ENCODE measurements around the gene C8B. TPM values are rescaled to one million over a fixed set of nuclear protein-coding genes. Genes with fewer than 3 reads are reported as not detected.

C8B gene
- total and polyA plus RNA-seq, 2 experiments from 2014 or later, result not detected

- Mint-ChIP-seq H3K9me3 (no peaks in the 10 kb centered on the region), H3K4me1 (no peaks in the 10 kb centered on the region), H3K27me3 (ENCODE audit: insufficient read depth, low read depth, poor library complexity) (no peaks in the 10 kb centered on the region), H3K27ac (no peak overlapping the region), H3K4me3 (no peak overlapping the region), H3K36me3 (ENCODE audit: low read depth) (no peaks in the 10 kb centered on the region)
- DNase-seq (ENCODE audit: low spot score) (no peak), ATAC-seq (no peak)
- Histone ChIP-seq H3K4me3 (no peak overlapping the region), H3K27me3 (ENCODE audit: insufficient read depth) (no peaks in the 10 kb centered on the region), H3K79me2 (replicated peaks; ENCODE audit: insufficient read depth) (no peaks in the 10 kb centered on the region), H3K27ac (ENCODE audit: low read depth) (no peak overlapping the region), H3K9me2 (ENCODE audit: insufficient read depth) (no peaks in the 10 kb centered on the region), H3F3A (replicated peaks; ENCODE audit: low read depth) (no peaks in the 10 kb centered on the region), H3K4me1 (ENCODE audit: insufficient read depth) (no peaks in the 10 kb centered on the region), H4K20me1 (replicated peaks; ENCODE audit: insufficient read depth) (no peaks in the 10 kb centered on the region), H3K36me3 (ENCODE audit: insufficient read depth) (no peaks in the 10 kb centered on the region), H2AFZ (no peak overlapping the region), H3K4me2 (no peak overlapping the region)
- TF ChIP-seq ZNF114 (CRISPR knock-in tag; IDR thresholded peaks at IDR 0.05) (no peak), CREB1 (CRISPR knock-in tag; IDR thresholded peaks at IDR 0.05; ENCODE audit: low read depth) (no peak)
Observed at GRCh38 chr1:56970280-56970679, 4.5 kb upstream of the C8B start.

GRCh38 chr1:56968878-56969495 is 3.2 kb upstream of the C8B start:
- no peak for ATAC-seq
- no peak for DNase-seq (ENCODE audit: low spot score)
- no peak overlapping the region for H3K27ac Mint-ChIP-seq
- no peaks in the 10 kb centered on the region for H4K20me1 ChIP-seq (replicated peaks; ENCODE audit: insufficient read depth)
- H3F3A ChIP-seq (replicated peaks; ENCODE audit: low read depth), result no peaks in the 10 kb centered on the region
- no peaks in the 10 kb centered on the region for H3K9me3 Mint-ChIP-seq
- H3K4me1 ChIP-seq (ENCODE audit: insufficient read depth), result no peaks in the 10 kb centered on the region
- H3K4me3 Mint-ChIP-seq, result no peak overlapping the region
- no peaks in the 10 kb centered on the region for H3K27me3 ChIP-seq (ENCODE audit: insufficient read depth)
- H3K36me3 Mint-ChIP-seq (ENCODE audit: low read depth), result no peaks in the 10 kb centered on the region
- peaks cover 5% of the 10 kb centered on the region; the same call in 1 of the 3 replicates for H3K4me1 Mint-ChIP-seq
- no peak overlapping the region for H3K4me3 ChIP-seq
- no peaks in the 10 kb centered on the region for H3K27me3 Mint-ChIP-seq (ENCODE audit: insufficient read depth, low read depth, poor library complexity)
- 0 out of 2 replicates have a peak overlapping the region, but pooled peaks have one; percentile 8 for H2AFZ ChIP-seq
- no peak overlapping the region for H3K27ac ChIP-seq (ENCODE audit: low read depth)
- no peaks in the 10 kb centered on the region for H3K79me2 ChIP-seq (replicated peaks; ENCODE audit: insufficient read depth)
- no peaks in the 10 kb centered on the region for H3K9me2 ChIP-seq (ENCODE audit: insufficient read depth)
- no peak overlapping the region for H3K4me2 ChIP-seq
- H3K36me3 ChIP-seq (ENCODE audit: insufficient read depth), result no peaks in the 10 kb centered on the region
- no peak for TF ChIP-seq STAT1 (IDR thresholded peaks at IDR 0.05; ENCODE audit: unreplicated experiment)
- no peak for TF ChIP-seq ZNF462 (CRISPR knock-in tag; IDR thresholded peaks at IDR 0.05)
- no peak for TF ChIP-seq EZH2phosphoT487 (IDR thresholded peaks at IDR 0.05; ENCODE audit: unreplicated experiment)
- TF ChIP-seq ZNF331 (CRISPR knock-in tag; IDR thresholded peaks at IDR 0.05; ENCODE audit: low read depth), result no peak
- TF ChIP-seq NANOG (IDR thresholded peaks at IDR 0.05; ENCODE audit: borderline replicate concordance), result no peak
- TF ChIP-seq REST (IDR thresholded peaks at IDR 0.05; ENCODE audit: unreplicated experiment), result no peak
- TF ChIP-seq ETS1 (IDR thresholded peaks at IDR 0.05), result no peak
- no peak for TF ChIP-seq JUNB (IDR thresholded peaks at IDR 0.05; ENCODE audit: unreplicated experiment)
- TF ChIP-seq ZNF114 (CRISPR knock-in tag; IDR thresholded peaks at IDR 0.05), result no peak
- no peak for TF ChIP-seq CREB1 (CRISPR knock-in tag; IDR thresholded peaks at IDR 0.05; ENCODE audit: low read depth)
- no peak for TF ChIP-seq POLR2AphosphoS5 (IDR thresholded peaks at IDR 0.05; ENCODE audit: low read depth)

Measured in GM23338 (cell line).